Keratinocyte (primary cell): ENCODE data around the gene PSMD6.

Experiments used
- EZH2 ChIP-seq: IDR thresholded peaks from one replicate; pipeline ENCODE4 v1.6.1; 2012; ENCODE audit warnings: inconsistent platforms, mild to moderate bottlenecking, low read length, moderate library complexity
- TF ChIP-seq, protein P1 (sequence below), 3 experiments: IDR thresholded peaks in 1 of 3; conservative IDR thresholded peaks in 1 of 3; optimal IDR thresholded peaks in 1 of 3; 2 replicates in 2 of 3; 3 replicates in 1 of 3; pipeline versions ENCODE3 to v1.5.1; 2011; ENCODE audit warnings: low read length in 3 of 3, mild to moderate bottlenecking in 3 of 3, moderate library complexity in 2 of 3, control low read depth in 1 of 3, inconsistent platforms in 1 of 3; ENCODE audit not compliant: insufficient read depth in 2 of 3; ENCODE audit errors: extremely low read depth in 1 of 3

- TF ChIP-seq, protein P1, sequence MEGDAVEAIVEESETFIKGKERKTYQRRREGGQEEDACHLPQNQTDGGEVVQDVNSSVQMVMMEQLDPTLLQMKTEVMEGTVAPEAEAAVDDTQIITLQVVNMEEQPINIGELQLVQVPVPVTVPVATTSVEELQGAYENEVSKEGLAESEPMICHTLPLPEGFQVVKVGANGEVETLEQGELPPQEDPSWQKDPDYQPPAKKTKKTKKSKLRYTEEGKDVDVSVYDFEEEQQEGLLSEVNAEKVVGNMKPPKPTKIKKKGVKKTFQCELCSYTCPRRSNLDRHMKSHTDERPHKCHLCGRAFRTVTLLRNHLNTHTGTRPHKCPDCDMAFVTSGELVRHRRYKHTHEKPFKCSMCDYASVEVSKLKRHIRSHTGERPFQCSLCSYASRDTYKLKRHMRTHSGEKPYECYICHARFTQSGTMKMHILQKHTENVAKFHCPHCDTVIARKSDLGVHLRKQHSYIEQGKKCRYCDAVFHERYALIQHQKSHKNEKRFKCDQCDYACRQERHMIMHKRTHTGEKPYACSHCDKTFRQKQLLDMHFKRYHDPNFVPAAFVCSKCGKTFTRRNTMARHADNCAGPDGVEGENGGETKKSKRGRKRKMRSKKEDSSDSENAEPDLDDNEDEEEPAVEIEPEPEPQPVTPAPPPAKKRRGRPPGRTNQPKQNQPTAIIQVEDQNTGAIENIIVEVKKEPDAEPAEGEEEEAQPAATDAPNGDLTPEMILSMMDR (optimal IDR thresholded peaks at IDR 0.05 in 1 of 3, IDR thresholded peaks at IDR 0.05 in 1 of 3, conservative IDR thresholded peaks at IDR 0.05 in 1 of 3; ENCODE audit: extremely low read depth in 1 of 3, insufficient read depth in 2 of 3, low read length in 3 of 3) = no peak
- TF ChIP-seq EZH2 = no peak
Observed at GRCh38 chr3:63992516-63993209, 30.6 kb downstream of the PSMD6 start.
